WERI-Rb-1 (cell line): Measurements from ENCODE around the gene SLC9A3.

ENCODE experiments used
- DNase-seq: peaks from one replicate; pipeline ENCODE4 v3.0.0-alpha.2; 2020
- H3K27ac ChIP-seq: fragments of 250-450 bp; sonication (Bioruptor Pico); 2 replicates; pipeline ENCODE4 v1.5.1; 2020; ENCODE audit warnings: mild to moderate bottlenecking, moderate library complexity
- H3K27me3 ChIP-seq: fragments of 250-450 bp; sonication (Bioruptor Pico); 2 replicates; pipeline ENCODE4 v1.5.1; 2021; ENCODE audit warnings: mild to moderate bottlenecking, low read depth, moderate library complexity; ENCODE audit not compliant: insufficient read depth, severe bottlenecking
- H3K36me3 ChIP-seq: fragments of 250-450 bp; sonication (Bioruptor Pico); 2 replicates; pipeline ENCODE4 v1.5.1; 2020; ENCODE audit warnings: mild to moderate bottlenecking, moderate library complexity
- H3K4me3 ChIP-seq: 2 replicates; pipeline ENCODE4 v1.5.1; 2011; ENCODE audit warnings: low read depth, mild to moderate bottlenecking, control low read depth, low read length
- H3K9me3 ChIP-seq: fragments of 250-450 bp; sonication (Bioruptor Pico); 2 replicates; pipeline ENCODE4 v1.5.1; 2021; ENCODE audit warnings: mild to moderate bottlenecking, moderate library complexity; ENCODE audit not compliant: severe bottlenecking
- TF ChIP-seq, protein P1 (sequence below): IDR thresholded peaks from 2 replicates; pipeline ENCODE4 v1.5.1; 2011; ENCODE audit warnings: low read depth, mild to moderate bottlenecking, control low read depth, inconsistent platforms, low read length

Gene SLC9A3

DNA sequence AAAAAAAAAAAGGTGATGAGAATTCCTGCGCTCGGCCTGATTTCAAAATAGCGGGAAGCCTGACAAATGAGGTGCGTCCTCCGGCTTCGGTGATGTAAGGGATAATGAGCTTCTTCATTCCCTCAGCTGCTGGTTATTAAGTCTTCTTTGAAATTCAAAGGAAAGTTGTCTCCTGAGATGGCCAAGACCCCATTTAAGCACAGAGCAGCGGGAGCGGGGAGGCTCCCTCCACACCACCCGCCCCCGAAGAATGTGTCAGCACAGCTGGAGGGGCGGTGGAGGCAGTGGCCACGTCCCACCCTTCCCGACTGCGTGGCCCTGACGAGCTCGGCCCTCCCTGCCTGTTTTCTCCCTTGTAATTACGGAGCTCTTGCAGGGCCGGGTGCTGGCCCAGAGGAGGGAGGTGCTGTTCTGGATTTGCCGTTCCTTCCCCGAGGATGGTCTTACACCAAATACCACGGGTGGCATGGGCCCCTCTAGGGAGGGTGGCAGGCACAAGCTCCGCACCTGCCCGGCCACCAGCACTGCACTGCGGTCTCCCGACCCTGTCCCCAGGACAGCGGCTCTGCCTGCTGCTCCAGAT lies 31.0 kb downstream of the SLC9A3 start:
- TF ChIP-seq, protein P1, sequence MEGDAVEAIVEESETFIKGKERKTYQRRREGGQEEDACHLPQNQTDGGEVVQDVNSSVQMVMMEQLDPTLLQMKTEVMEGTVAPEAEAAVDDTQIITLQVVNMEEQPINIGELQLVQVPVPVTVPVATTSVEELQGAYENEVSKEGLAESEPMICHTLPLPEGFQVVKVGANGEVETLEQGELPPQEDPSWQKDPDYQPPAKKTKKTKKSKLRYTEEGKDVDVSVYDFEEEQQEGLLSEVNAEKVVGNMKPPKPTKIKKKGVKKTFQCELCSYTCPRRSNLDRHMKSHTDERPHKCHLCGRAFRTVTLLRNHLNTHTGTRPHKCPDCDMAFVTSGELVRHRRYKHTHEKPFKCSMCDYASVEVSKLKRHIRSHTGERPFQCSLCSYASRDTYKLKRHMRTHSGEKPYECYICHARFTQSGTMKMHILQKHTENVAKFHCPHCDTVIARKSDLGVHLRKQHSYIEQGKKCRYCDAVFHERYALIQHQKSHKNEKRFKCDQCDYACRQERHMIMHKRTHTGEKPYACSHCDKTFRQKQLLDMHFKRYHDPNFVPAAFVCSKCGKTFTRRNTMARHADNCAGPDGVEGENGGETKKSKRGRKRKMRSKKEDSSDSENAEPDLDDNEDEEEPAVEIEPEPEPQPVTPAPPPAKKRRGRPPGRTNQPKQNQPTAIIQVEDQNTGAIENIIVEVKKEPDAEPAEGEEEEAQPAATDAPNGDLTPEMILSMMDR: no peak
- H3K9me3 ChIP-seq: no peaks in the 10 kb centered on the region
- no peak for DNase-seq
- H3K27me3 ChIP-seq: peaks cover 8% of the 10 kb centered on the region
- H3K27ac ChIP-seq: no peak overlapping the region
- H3K4me3 ChIP-seq: no peak overlapping the region
- H3K36me3 ChIP-seq: no peaks in the 10 kb centered on the region

DNA sequence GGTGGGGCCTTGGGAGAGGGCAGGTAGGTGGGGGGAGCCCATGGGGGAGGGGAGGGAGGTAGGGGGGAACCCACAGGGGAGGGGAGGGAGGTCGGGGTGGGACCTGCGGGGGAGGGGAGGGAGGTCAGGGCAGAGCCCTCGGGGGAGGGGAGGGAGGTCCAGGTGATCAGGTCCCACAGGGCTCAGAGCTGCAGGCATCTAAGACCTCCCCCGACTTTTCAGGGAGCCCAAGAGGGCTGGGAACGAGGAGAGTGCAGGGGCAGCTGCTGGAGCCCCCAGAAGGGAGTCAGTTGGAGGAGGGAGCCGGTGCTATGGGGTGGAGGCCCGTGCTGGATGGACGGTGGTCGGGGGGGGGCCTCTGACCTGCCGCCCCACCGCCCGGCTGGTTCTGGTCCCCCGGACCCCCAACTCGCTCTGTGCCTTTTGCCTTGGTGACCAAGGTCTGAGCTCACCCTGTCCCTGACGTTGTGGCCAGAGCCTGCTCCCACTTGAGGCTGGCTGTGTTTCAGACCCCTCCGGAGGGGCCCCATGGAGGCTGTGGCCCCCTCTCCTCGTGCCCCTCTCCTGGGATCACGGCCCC lies 31.8 kb downstream of the SLC9A3 start:
- TF ChIP-seq, protein P1: no peak

DNA sequence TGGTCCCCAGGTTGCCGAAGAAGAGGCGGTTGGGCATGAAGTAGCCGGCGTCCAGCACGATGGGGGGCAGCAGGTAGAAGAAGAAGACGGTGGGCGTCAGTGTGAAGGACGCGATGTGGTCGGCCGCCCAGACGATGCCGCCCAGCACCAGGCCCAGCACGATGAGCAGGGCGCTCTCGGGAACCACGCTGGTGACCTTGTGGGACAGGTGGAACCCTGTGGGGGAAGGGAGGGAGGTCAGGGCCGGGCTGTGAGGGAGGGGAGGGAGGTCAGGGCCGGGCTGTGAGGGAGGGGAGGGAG lies 32.4 kb downstream of the SLC9A3 start:
- H3K9me3 ChIP-seq: no peaks in the 10 kb centered on the region
- H3K27ac ChIP-seq: no peak overlapping the region
- H3K27me3 ChIP-seq: peaks cover 8% of the 10 kb centered on the region
- no peak for DNase-seq
- no peak overlapping the region for H3K4me3 ChIP-seq
- TF ChIP-seq, protein P1: no peak
- no peaks in the 10 kb centered on the region for H3K36me3 ChIP-seq

More for the DNA sequence above, 31.8 kb downstream of the SLC9A3 start:
- H3K27me3 ChIP-seq: peaks cover 8% of the 10 kb centered on the region
- H3K4me3 ChIP-seq: no peak overlapping the region
- H3K9me3 ChIP-seq: no peaks in the 10 kb centered on the region
- DNase-seq: no peak
- H3K36me3 ChIP-seq: no peaks in the 10 kb centered on the region
- no peak overlapping the region for H3K27ac ChIP-seq

DNA sequence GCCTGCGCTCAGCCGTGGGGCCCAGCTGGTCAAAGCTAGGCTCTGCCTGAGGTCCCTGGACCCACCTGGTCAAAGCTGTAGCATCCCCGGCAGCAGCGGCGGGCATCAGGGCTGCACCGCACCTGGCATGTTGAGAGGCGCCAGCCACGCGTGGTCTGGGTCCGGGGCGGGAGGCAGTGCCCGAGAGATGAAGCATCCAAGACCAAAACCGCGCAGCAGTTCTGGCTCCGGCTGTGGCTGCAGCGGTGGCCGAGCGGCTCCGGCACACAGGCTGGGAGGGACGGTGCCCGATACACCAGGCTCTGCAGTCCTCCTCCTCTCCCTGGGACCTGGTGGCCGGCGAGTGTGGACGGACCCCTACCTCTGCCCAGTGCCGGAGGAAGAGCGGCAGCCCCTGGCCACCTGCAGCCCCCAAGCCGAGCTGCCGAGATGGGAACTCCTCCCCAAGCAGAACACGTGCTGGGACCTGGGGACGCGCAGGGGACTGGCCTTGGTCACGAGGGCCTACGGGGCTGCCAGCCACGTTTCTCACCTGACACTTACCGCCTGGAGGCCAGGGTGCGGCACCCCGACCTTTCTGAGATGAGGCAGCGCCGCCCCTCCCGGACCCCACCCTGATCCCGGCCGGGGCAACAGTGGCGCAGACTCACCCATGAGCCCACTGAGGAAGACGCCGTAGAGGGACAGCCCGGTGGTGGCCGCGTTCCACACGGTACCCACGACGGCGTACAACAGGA lies 33.0 kb downstream of the SLC9A3 start:
- TF ChIP-seq, protein P1: no peak
- Histone ChIP-seq H3K9me3 (no peaks in the 10 kb centered on the region), H3K36me3 (no peaks in the 10 kb centered on the region), H3K27ac (no peak overlapping the region), H3K4me3 (no peak overlapping the region), H3K27me3 (peaks cover 3% of the 10 kb centered on the region)
- no peak for DNase-seq

DNA sequence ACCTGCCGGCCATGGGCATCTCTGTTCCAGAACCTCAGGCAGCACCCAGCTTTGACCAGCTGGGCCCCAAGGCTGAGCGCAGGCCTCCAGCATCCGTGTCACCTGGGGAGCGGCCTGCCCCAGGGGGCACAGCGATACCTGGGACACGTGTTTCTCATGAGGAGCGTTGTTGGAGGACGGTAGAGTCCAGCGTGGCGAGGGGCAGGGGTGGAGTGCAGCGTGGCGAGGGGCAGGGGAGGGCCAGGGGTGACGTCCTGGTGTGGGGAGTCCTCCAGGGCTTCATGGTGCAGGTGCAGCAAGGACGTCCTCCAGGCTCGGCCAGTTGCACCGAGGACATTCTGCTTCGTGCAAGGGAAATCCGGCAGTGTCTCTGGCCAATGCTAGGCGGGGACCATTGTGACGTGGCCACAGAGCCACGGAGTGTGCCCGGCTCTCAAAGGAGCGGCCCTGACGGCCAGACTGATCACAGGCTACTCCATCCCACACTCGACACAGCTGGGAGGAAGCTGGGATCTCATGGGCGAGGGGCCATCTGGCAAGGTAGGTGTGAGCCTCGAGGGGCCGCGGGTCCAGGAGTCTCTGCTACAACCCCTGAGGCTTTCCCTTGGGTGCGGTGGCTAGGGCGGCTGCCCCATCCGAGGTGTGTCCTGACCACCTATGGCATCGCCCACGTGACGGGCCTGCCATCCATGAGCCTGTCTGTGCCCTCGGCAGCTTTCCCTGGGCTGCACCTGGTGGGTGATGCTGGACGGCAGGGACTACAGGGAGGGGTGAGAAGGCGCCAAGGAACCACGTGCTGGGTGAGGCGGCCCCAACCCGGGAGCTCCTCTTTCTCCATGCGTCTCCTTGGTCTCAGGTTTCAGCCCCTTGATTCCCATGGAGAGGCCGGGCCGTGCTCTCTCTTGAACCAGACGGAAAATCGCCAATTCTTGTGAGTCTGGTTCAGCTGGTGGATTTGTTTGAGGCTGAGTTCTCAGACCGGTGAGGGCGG lies 33.8 kb downstream of the SLC9A3 start:
- Histone ChIP-seq H3K36me3 (no peaks in the 10 kb centered on the region), H3K9me3 (no peaks in the 10 kb centered on the region), H3K27ac (no peak overlapping the region), H3K4me3 (no peak overlapping the region), H3K27me3 (peaks cover 3% of the 10 kb centered on the region)
- DNase-seq: no peak
- TF ChIP-seq, protein P1: no peak
